Thyroid gland (tissue), 4 donors: ENCODE results near the gene KIF5C. TPM values are rescaled to one million over a fixed set of nuclear protein-coding genes. Genes with fewer than 3 reads are reported as not detected.
A peak's percentile ranks its signal among the peaks of the same experiment; 100 is the strongest.

Experiments
- DNase-seq, 2 donors: peaks; one replicate each; pipeline ENCODE4 v3.0.0-alpha.2; 2019
- H3K27ac ChIP-seq, 3 donors: fragments of 200-600 bp; sonication (generic); 1 replicate in 2 of 3; 2 replicates in 1 of 3; pipeline ENCODE4 v1.5.1; 2016 to 2019; ENCODE audit warnings: mild to moderate bottlenecking in 1 of 3, moderate library complexity in 1 of 3
- H3K27me3 ChIP-seq: fragments of 200-600 bp; sonication (generic); one replicate; pipeline ENCODE4 v1.5.1; 2019
- H3K36me3 ChIP-seq, 2 donors: fragments of 200-600 bp; sonication (generic); one replicate each; pipeline ENCODE4 v1.5.1; 2016 to 2019
- H3K4me1 ChIP-seq, 2 donors: fragments of 200-600 bp; sonication (generic); one replicate each; pipeline ENCODE4 v1.5.1; 2017 to 2019
- H3K4me3 ChIP-seq, 3 donors: fragments of 200-600 bp; sonication (generic); replicated peaks in 1 of 3; 1 replicate in 2 of 3; 2 replicates in 1 of 3; pipeline ENCODE4 v1.5.1; 2016; ENCODE audit warnings: mild to moderate bottlenecking in 1 of 3
- H3K9me3 ChIP-seq: fragments of 200-600 bp; sonication (generic); one replicate; pipeline ENCODE4 v1.5.1; 2017
- CTCF ChIP-seq, 6 experiments: fragments of 200-600 bp in 3 of 6; fragments of 450-650 bp in 3 of 6; sonication (generic) in 3 of 6; IDR thresholded peaks; one replicate each; pipeline ENCODE4 v1.5.1; 2016 to 2019; ENCODE audit warnings: antibody characterized with exemption in 6 of 6, mild to moderate bottlenecking in 2 of 6, inconsistent platforms in 1 of 6, moderate library complexity in 1 of 6
- POLR2A ChIP-seq, 2 donors: fragments of 450-650 bp; IDR thresholded peaks; one replicate each; pipeline ENCODE4 v1.6.1; 2017; ENCODE audit warnings: antibody characterized with exemption in 2 of 2, mild to moderate bottlenecking in 2 of 2, moderate library complexity in 1 of 2
- WGBS, 2 donors: methylation state at CpG; one replicate each; pipeline ENCODE4 v1.1.5; 2017; 5-methylcytosine and 5-hydroxymethylcytosine counted together
- intact Hi-C: fragments of 100-400 bp; cut with DNase I; formaldehyde crosslinking; loops from one replicate; pipeline ENCODE4 v1.15.1; 2023
- total RNA-seq, 4 donors: library from RNA; depleted of rRNA; stranded (reverse); fragments of >200 nt; gene quantifications; one replicate each; pipeline ENCODE4 v1.2.3, GENCODE V29; 2016

KIF5C gene
- total RNA-seq, 4 donors from 2014 or later: 1.9 to 2.8 (median 2.3) TPM

GRCh38 chr2:148876595-148877402, 1.8 kb downstream of the KIF5C start:
- no peak overlapping the region for H3K27ac ChIP-seq
- peaks cover 19 to 22% of the 10 kb centered on the region in 2 donors for H3K4me1 ChIP-seq
- peak overlapping the region in 1 of 3 donors; percentile 41 for H3K4me3 ChIP-seq
- H3K9me3 ChIP-seq: no peaks in the 10 kb centered on the region
- H3K27me3 ChIP-seq: peaks cover 6% of the 10 kb centered on the region
- TF ChIP-seq CTCF (IDR thresholded peaks at IDR 0.05) (no peak), POLR2A (IDR thresholded peaks at IDR 0.05) (peak in 1 of 2 donors; percentile 21)
- intact Hi-C loops: no loop called here
- peak; percentile 32 to 40 for DNase-seq
- 8 to 12% methylated on average over 21 to 34 of the region's 34 CpGs for WGBS, 2 donors
- H3K36me3 ChIP-seq: no peaks in the 10 kb centered on the region

- Histone ChIP-seq H3K4me1 (peaks cover 19 to 22% of the 10 kb centered on the region in 2 donors), H3K4me3 (no peak overlapping the region), H3K27ac (no peak overlapping the region), H3K9me3 (no peaks in the 10 kb centered on the region), H3K36me3 (no peaks in the 10 kb centered on the region), H3K27me3 (peaks cover 6% of the 10 kb centered on the region)
- no peak for DNase-seq
- intact Hi-C loops: no loop called here
- no peak for TF ChIP-seq POLR2A (IDR thresholded peaks at IDR 0.05)
- no peak for TF ChIP-seq CTCF (IDR thresholded peaks at IDR 0.05)
- WGBS, 2 donors: 50 to 61% methylated on average over 1 of the region's 1 CpG
These were observed 2.3 kb downstream of the KIF5C start for GRCh38 chr2:148877403-148877740.

GRCh38 chr2:148880636-148881035, 5.6 kb downstream of the KIF5C start:
- Histone ChIP-seq H3K4me1 (peaks cover 11 to 14% of the 10 kb centered on the region in 2 donors), H3K9me3 (no peaks in the 10 kb centered on the region), H3K36me3 (no peaks in the 10 kb centered on the region), H3K4me3 (no peak overlapping the region), H3K27me3 (peaks cover 3% of the 10 kb centered on the region), H3K27ac (no peak overlapping the region)
- DNase-seq: no peak
- 79 to 80% methylated on average over 2 of the region's 2 CpGs for WGBS, 2 donors
- no peak for TF ChIP-seq POLR2A (IDR thresholded peaks at IDR 0.05)
- no peak for TF ChIP-seq CTCF (IDR thresholded peaks at IDR 0.05)
- intact Hi-C loops: no loop called here

- no peak overlapping the region for H3K27ac ChIP-seq
- no peaks in the 10 kb centered on the region for H3K36me3 ChIP-seq
- intact Hi-C loops: no loop called here
- no peak for TF ChIP-seq POLR2A (IDR thresholded peaks at IDR 0.05)
- TF ChIP-seq CTCF (IDR thresholded peaks at IDR 0.05): no peak
- H3K4me3 ChIP-seq: no peak overlapping the region
- no peaks in the 10 kb centered on the region for H3K9me3 ChIP-seq
- DNase-seq: no peak
- no peaks in the 10 kb centered on the region for H3K27me3 ChIP-seq
- 73 to 75% methylated on average over 9 of the region's 9 CpGs for WGBS, 2 donors
- no peaks in the 10 kb centered on the region for H3K4me1 ChIP-seq
These were observed 7.0 kb downstream of the KIF5C start for GRCh38 chr2:148882051-148882450.

- Histone ChIP-seq H3K4me1 (peaks cover 10 to 11% of the 10 kb centered on the region in 2 donors), H3K9me3 (no peaks in the 10 kb centered on the region), H3K4me3 (no peak overlapping the region), H3K27ac (no peak overlapping the region), H3K36me3 (no peaks in the 10 kb centered on the region), H3K27me3 (no peaks in the 10 kb centered on the region)
- TF ChIP-seq CTCF (IDR thresholded peaks at IDR 0.05) (no peak), POLR2A (IDR thresholded peaks at IDR 0.05) (no peak)
- WGBS, 2 donors: 87 to 91% methylated on average over 10 of the region's 10 CpGs
- intact Hi-C loops: no loop called here
- DNase-seq: no peak
These were observed 10.2 kb downstream of the KIF5C start for GRCh38 chr2:148885209-148885608.
